ENCODE measurements around the gene ACSBG1.
A peak's percentile ranks its signal among the peaks of the same experiment; 100 is the strongest.
"Not testable (repeated sequence)": the region's sequence is repeated elsewhere in the genome, so short reads cannot be mapped to it uniquely, and the experiment has no call there.

ACSBG1 gene

DNA sequence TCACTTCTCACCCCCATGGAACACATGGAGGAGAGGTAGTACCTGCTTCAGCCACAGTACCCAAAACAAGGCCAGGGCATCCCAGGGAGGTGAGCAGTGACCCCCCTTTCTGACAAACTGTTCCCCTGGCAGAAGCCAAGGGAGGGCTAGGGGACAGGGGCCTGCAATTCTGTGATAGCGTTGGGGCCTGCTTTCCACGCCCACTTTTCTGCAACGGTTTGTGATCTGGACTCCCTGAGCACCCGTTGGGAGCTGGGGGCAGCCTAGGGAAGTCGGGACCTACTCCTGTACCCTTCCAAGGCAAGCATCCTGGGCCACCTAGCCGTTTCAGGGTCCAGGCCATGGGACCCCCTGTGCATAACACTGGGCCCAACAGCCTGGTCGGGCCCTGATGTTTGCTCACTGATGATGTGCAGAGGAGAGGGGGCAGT lies 29.0 kb upstream of the ACSBG1 start:
- peak overlapping the region; percentile 40 for H3K27ac Mint-ChIP-seq
- H3K4me1 Mint-ChIP-seq, result peaks cover 25% of the 10 kb centered on the region
- DNase-seq (no peak), ATAC-seq (no peak)
- peak overlapping the region; percentile 52 for H3K4me3 Mint-ChIP-seq
- H3K27me3 Mint-ChIP-seq, result no peaks in the 10 kb centered on the region
- no peaks in the 10 kb centered on the region for H3K9me3 Mint-ChIP-seq
- peaks cover 9% of the 10 kb centered on the region for H3K36me3 Mint-ChIP-seq (ENCODE audit: low read depth)

DNA sequence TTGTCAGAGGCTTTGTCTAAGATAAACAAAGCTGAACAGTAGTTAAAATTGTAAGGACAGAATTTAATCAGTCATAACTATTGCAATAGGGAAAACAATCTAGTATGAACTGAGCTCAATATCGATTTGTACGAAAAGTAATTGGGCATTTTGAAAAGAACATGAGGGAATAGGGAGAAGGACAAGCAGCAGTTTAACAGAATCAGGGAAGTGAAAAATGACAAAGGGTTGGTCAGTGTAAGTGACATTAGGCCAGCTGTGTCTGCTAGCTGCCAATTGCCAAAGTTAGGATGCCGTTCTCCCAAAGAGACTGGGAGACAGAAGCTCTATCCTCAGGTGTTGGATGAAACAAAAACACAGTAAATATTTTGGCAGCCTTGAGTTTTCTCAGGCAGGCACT lies 26.7 kb upstream of the ACSBG1 start:
- peaks cover 12% of the 10 kb centered on the region for H3K4me1 Mint-ChIP-seq
- no peak overlapping the region for H3K27ac Mint-ChIP-seq
- no peak overlapping the region for H3K4me3 Mint-ChIP-seq
- H3K9me3 Mint-ChIP-seq, result no peaks in the 10 kb centered on the region
- H3K36me3 Mint-ChIP-seq (ENCODE audit: low read depth), result peaks cover 7% of the 10 kb centered on the region
- no peak for ATAC-seq
- no peak for DNase-seq
- no peaks in the 10 kb centered on the region for H3K27me3 Mint-ChIP-seq

DNA sequence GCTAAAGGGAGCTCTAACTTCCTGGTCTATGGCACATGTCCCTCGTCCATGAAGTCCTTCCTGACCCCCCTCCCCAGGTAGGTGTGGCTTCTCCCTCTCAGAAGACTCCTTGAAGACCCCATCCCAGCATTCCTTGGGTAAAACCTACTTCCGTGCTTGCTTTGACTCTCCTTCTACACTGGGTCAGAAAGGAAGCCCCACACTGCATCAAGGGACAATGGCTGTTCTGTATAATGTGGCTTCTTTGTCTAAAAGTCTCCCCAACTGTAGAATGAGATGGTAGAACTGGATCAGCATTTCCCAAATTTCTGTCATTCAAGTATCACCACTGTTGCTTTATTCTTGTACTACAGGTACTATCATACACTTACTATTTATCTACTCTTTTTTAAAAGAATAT lies 26.1 kb upstream of the ACSBG1 start:
- DNase-seq, result no peak
- Mint-ChIP-seq H3K27me3 (no peaks in the 10 kb centered on the region), H3K36me3 (ENCODE audit: low read depth) (peaks cover 3% of the 10 kb centered on the region), H3K4me3 (no peak overlapping the region), H3K9me3 (no peaks in the 10 kb centered on the region), H3K4me1 (peaks cover 6% of the 10 kb centered on the region), H3K27ac (no peak overlapping the region)
- ATAC-seq, result no peak

DNA sequence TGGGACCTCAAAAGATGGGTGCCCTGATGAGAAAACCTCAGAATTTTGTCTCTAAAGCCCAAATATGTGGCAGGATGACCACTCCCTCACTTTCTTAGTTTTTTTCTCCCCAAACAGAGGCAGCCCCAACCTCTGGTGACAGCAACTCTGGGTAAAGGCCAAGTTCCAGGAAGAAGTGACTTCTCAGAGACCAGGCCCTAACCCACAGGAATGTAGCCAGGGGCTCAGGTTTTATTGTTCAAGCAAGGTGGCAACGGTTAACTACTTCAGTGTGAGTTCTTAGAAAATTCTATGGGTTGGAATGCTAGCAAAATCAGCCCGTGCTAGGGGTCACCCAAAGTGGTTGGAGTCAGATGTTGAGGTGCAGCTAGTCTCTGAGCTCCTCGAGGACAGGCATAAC lies 24.9 kb upstream of the ACSBG1 start:
- Mint-ChIP-seq H3K36me3 (ENCODE audit: low read depth) (no peaks in the 10 kb centered on the region), H3K27me3 (no peaks in the 10 kb centered on the region), H3K4me1 (no peaks in the 10 kb centered on the region), H3K27ac (no peak overlapping the region), H3K4me3 (no peak overlapping the region), H3K9me3 (no peaks in the 10 kb centered on the region)
- DNase-seq, result no peak
- no peak for ATAC-seq

DNA sequence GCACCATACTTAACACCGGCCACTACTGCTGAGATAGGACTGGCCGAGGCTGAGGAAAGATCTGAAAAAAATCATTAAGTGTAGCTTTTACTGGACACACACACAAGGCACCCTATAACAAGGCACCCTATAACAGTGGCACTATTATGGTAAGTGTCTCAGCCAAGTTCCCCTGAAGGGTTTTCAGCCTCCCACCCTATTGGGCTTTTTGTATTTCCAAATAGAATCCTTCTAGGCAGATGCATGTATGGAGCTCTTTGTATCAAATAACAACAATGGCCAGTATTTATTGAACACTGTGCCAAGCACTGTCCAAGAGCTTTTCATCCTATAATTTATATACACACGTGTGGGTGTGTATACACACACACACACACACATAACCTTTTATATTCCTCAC lies 23.3 kb upstream of the ACSBG1 start:
- Mint-ChIP-seq H3K9me3 (no peaks in the 10 kb centered on the region), H3K27ac (no peak overlapping the region), H3K36me3 (ENCODE audit: low read depth) (no peaks in the 10 kb centered on the region), H3K27me3 (no peaks in the 10 kb centered on the region), H3K4me3 (no peak overlapping the region), H3K4me1 (no peaks in the 10 kb centered on the region)
- no peak for DNase-seq
- ATAC-seq, result no peak

DNA sequence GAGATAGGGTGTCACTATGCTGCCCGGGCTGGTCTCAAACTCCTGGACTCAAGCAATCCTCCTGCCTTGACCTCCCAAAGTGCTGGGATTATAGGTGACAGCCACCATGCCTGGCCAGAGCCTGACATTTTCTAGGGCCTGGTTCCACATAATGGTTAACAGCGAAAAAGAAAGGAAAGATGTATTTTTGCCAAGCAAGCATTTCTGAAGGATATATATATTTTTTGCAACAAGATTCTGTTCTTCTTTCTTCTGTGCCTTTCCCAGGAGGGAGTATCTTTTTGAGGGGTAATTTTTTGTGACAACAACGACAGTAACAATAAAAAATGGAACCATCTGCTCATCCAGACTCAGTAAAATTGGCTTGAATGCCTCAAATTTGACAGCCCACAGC lies 21.7 kb upstream of the ACSBG1 start:
- Mint-ChIP-seq H3K27ac (no peak overlapping the region), H3K9me3 (no peaks in the 10 kb centered on the region), H3K27me3 (no peaks in the 10 kb centered on the region), H3K36me3 (ENCODE audit: low read depth) (no peaks in the 10 kb centered on the region), H3K4me3 (no peak overlapping the region), H3K4me1 (no peaks in the 10 kb centered on the region)
- DNase-seq, result no peak
- ATAC-seq, result no peak

DNA sequence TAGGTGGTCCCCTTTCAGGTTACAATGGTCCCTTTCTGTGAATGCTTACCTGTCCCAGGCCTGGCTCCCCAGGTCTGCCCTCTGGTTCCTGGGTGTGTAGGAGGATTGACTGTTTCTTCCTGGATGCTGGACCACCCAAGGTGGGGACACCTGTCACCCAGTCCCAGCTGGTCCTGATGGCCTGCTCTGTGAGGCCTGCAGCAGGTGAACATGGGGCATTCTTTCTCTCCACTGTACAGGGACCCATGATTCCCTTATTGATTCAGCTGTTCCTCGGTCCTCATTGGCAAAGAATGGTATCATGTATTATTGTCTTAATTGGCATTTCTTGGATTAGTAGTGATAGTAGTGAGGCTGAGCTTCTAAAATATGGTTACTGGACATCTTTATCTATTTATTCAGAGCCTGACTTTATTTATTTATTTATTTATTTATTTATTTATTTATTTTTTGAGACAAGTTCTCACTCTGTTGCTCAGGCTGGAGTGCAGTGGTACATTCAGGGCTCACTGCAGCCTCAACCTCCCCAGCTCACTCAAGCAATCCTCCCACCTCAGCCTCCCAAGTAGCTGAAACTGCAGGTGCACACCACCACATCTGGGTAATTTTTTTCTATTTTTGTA lies 21.2 kb upstream of the ACSBG1 start:
- Mint-ChIP-seq H3K9me3 (no peaks in the 10 kb centered on the region), H3K4me3 (no peak overlapping the region), H3K4me1 (no peaks in the 10 kb centered on the region), H3K36me3 (ENCODE audit: low read depth) (no peaks in the 10 kb centered on the region), H3K27ac (no peak overlapping the region), H3K27me3 (no peaks in the 10 kb centered on the region)
- DNase-seq, result no peak
- ATAC-seq, result no peak

DNA sequence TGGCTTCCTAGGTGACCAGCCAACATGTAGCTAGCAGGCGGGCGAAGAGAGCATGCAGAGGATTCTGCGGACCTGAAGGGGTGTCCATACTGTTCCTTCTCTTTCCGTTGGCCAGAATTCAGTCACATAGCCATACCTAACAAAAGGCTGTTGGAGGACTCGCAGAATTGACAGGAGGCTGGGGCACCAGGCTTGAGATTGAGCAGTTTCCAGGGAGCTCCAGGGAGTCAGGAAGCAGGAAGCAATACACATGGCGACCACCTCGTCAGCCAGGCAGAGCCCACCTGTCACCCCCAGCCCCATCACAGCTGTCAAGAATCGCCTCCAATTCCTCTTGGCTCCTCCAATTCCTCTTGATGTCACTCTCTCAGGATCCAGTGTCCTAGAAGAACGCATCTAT lies 16.8 kb upstream of the ACSBG1 start:
- no peak for ATAC-seq
- Mint-ChIP-seq H3K9me3 (no peaks in the 10 kb centered on the region), H3K27ac (no peak overlapping the region), H3K27me3 (no peaks in the 10 kb centered on the region), H3K4me3 (no peak overlapping the region), H3K36me3 (ENCODE audit: low read depth) (no peaks in the 10 kb centered on the region), H3K4me1 (no peaks in the 10 kb centered on the region)
- no peak for DNase-seq

DNA sequence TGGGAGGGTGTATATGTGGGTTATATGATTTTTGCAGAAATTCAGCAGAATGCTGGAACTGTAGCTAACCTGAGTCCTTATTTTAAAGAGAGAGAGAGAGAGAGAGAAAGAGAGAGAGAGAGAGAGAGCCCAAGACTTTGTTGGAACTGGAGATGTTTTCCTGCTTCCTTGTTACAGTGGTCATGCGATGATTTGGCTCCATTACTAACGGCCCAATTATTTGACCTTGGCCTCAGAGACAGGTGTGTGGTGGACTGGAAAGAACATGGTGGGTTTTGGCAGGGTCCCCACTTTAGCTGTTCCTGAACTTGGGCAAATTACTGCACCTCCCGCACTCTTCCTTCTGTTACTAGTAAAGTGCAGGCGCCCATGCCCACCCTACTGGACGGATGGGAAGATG lies 14.8 kb upstream of the ACSBG1 start:
- no peaks in the 10 kb centered on the region for H3K9me3 Mint-ChIP-seq
- ATAC-seq (no peak), DNase-seq (no peak)
- H3K36me3 Mint-ChIP-seq (ENCODE audit: low read depth), result no peaks in the 10 kb centered on the region
- H3K4me3 Mint-ChIP-seq, result no peak overlapping the region
- H3K27me3 Mint-ChIP-seq, result no peaks in the 10 kb centered on the region
- H3K27ac Mint-ChIP-seq, result no peak overlapping the region
- H3K4me1 Mint-ChIP-seq, result no peaks in the 10 kb centered on the region

DNA sequence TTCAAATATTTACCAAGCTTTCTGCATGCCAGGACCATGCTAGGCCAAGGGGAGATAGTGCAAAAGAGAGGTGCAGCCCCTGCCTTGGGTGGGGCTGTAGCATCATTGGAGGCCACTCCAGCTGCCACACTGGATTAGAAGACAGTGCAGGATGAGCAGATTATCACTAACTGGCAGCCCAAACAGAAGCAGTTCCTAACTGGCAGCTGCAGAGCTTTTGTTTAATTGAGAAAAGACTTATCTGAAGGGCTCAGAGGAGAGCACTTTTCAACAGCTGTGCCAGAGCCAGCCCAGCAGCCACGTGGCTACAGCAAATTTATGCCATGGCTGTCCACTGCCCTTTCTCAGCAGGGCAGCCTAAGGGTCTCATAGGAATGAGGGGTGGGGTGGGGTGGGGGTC lies 13.5 kb upstream of the ACSBG1 start:
- DNase-seq, result no peak
- Mint-ChIP-seq H3K4me3 (no peak overlapping the region), H3K9me3 (no peaks in the 10 kb centered on the region), H3K4me1 (no peaks in the 10 kb centered on the region), H3K36me3 (ENCODE audit: low read depth) (no peaks in the 10 kb centered on the region), H3K27me3 (no peaks in the 10 kb centered on the region), H3K27ac (no peak overlapping the region)
- no peak for ATAC-seq

DNA sequence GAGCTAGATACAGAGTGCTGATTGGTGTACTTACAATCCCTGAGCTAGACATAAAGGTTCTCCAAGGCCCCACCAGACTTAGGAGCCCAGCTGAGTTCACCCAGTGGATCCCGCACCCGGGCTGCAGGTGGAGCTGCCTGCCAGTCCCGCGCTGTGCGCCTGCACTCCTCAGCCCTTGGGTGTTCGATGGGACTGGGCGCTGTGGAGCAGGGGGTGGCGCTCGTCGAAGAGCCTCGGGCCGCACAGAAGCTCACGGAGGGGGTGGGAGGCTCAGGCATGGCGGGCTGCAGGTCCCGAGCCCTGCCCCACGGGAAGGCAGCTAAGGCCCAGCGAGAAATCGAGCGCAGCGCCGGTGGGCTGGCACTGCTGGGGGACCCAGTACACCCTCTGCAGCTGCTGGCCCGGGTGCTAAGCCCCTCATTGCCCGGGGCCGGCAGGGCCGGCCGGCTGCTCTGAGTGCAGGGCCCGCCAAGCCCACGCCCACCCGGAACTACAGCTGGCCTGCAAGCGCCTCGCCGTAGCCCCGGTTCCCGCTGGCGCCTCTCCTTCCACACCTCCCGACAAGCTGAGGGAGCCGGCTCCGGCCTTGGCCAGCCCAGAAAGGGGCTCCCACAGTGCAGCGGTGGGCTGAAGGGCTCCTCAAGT lies 11.7 kb upstream of the ACSBG1 start:
- not testable (repeated sequence) for H3K36me3 Mint-ChIP-seq (ENCODE audit: low read depth); H3K4me3 Mint-ChIP-seq; DNase-seq; H3K27ac Mint-ChIP-seq; H3K27me3 Mint-ChIP-seq; ATAC-seq; H3K9me3 Mint-ChIP-seq; H3K4me1 Mint-ChIP-seq

DNA sequence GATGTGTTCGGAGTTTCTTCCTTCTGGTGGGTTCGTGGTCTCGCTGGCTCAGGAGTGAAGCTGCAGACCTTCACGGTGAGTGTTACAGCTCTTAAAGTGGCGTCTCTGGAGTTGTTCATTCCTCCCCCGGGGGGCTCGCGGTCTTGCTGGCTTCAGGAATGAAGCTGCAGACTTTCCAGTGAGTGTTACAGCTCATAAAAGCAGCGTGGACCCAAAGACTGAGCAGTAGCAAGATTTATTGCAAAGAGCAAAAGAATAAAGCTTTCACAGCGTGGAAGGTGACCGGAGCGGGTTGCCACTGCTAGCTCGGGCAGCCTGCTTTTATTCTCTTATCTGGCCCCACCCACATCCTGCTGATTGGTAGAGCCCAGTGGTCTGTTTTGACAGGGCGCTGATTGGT lies 11.0 kb upstream of the ACSBG1 start:
- not testable (repeated sequence) for H3K4me3 Mint-ChIP-seq; H3K9me3 Mint-ChIP-seq; H3K36me3 Mint-ChIP-seq (ENCODE audit: low read depth); DNase-seq; H3K27me3 Mint-ChIP-seq; H3K27ac Mint-ChIP-seq; ATAC-seq; H3K4me1 Mint-ChIP-seq

DNA sequence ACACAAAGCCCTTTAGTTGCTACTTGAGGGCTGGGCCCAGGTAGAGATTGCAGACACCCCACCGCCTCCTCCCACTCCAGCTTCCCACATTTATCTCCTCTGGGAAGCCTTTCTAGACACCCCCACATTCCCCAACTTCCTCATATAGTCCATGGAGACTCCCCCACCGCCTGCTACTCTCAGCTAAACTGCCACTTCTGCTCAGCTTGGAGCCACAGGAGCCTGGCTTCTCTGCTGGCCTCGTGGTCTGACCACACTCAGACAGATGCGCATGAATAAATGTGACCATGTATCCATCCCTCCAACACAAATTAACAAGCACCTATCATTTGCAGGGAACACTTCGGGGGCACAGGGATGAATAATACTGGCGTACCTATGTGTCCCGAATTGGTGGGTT lies 10.5 kb upstream of the ACSBG1 start:
- Mint-ChIP-seq H3K27me3 (peaks cover 2% of the 10 kb centered on the region), H3K27ac (no peak overlapping the region), H3K4me3 (no peak overlapping the region), H3K9me3 (no peaks in the 10 kb centered on the region), H3K36me3 (ENCODE audit: low read depth) (no peaks in the 10 kb centered on the region), H3K4me1 (no peaks in the 10 kb centered on the region)
- no peak for DNase-seq
- no peak for ATAC-seq

DNA sequence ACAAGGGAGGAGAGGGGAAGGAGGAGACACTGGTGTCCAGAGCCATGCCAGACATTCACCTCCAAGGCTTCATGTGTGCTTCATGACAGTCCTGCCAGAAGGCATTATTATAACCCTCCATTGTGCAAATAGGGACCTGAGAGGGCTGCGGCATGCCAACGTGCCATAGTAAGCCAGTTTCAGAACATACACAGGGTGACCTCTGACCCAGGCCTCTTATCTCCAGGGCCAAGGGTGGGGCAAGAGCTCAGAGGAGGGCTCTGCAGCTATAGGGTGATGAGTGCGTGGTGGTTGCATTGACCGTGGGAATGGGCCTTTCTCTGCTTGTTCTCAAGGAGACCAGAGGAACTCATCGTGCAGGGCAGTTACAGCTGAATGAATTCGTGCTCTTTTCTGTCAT lies 9.7 kb upstream of the ACSBG1 start:
- Mint-ChIP-seq H3K36me3 (ENCODE audit: low read depth) (no peaks in the 10 kb centered on the region), H3K27ac (no peak overlapping the region), H3K4me1 (no peaks in the 10 kb centered on the region), H3K4me3 (no peak overlapping the region), H3K27me3 (peaks cover 2% of the 10 kb centered on the region), H3K9me3 (no peaks in the 10 kb centered on the region)
- no peak for DNase-seq
- ATAC-seq, result no peak

DNA sequence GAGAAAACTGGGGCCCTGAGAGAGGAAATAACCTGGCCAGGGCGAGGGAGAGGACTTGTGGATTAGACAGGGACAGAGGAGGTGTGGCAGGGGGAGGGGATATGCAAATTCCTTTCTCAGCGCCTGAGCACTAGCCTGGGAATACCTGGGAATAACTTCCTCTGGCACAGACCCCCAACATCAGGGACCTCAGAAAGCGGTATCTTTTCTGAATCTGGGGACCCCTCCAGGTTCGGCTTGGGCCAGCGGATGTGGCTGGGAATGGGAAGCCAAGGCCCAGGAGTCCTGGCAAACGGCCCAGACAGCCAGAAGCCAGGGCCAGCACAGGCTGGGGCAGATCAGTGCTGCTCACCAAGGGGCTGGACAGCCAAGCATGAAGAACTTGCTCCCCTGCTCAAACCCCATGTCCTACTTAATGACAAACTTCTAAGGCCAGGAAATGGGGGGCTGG lies 9.2 kb upstream of the ACSBG1 start:
- DNase-seq (no peak), ATAC-seq (no peak)
- Mint-ChIP-seq H3K27me3 (peaks cover 2% of the 10 kb centered on the region), H3K4me1 (no peaks in the 10 kb centered on the region), H3K4me3 (no peak overlapping the region), H3K9me3 (no peaks in the 10 kb centered on the region), H3K36me3 (ENCODE audit: low read depth) (no peaks in the 10 kb centered on the region), H3K27ac (no peak overlapping the region)

DNA sequence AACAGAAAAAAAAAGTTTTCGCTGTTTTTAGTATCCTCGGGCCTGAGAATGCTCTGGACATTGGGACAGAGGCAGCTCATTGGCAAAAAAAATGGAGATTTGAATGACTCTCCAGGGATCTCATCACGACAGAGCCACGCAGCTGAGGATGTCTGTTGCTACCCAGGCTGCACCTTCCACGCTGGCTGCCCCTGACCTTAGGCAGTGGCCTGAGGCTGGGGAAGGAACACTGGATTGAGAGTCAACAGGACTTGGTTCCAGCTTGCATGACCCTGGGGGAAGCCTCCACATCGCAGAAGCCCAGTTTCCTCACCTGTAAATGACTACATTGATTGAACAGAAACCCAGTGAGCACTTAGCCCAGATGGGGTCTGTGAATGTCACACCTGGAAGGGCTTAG lies 8.7 kb upstream of the ACSBG1 start:
- H3K36me3 Mint-ChIP-seq (ENCODE audit: low read depth), result no peaks in the 10 kb centered on the region
- H3K27me3 Mint-ChIP-seq, result peaks cover 2% of the 10 kb centered on the region
- DNase-seq, result no peak
- no peak overlapping the region for H3K4me3 Mint-ChIP-seq
- no peaks in the 10 kb centered on the region for H3K9me3 Mint-ChIP-seq
- ATAC-seq, result no peak
- no peaks in the 10 kb centered on the region for H3K4me1 Mint-ChIP-seq
- H3K27ac Mint-ChIP-seq, result no peak overlapping the region

All from activated naive CD8-positive, alpha-beta T cell treated with anti-CD3 and anti-CD28 coated beads, Interleukin-2, amount 50 U/mL, for 24 hours (primary cell).